ENCODE results near the gene COX20.
A peak's percentile ranks its signal among the peaks of the same experiment; 100 is the strongest.

The COX20 gene

DNA sequence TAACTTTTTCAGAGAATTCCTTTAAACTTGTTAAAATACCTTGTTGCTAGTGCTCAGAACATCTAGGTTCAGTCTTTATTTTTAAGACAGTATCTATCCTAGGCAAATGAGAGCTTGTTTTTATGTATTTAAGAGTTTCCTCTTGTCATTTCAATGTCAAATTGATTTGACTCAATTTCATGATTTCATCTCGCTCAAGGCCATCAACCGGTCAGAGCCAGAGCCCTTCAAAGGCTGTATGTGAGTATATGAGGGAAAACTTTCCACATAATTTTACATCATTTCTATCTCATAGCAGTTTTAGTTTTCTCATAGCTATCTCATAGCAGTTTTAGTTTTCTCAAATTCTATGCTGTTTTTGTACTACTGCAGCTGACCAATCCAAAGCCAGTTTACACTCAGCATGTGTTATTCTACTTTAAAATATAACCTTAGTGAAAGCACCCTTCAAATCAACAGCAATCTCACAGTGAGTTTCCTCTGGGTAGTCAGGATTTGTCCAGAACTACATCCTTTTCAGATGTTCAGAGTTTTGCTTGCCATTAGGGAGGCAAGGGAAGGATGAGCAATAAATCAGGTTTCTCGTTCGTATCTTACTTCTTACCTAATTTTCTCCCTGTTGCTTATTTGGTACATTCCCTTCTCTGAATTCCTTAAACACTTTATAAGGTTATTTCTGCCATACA, 16.2 kb downstream of the COX20 start:
- no peak for DNase-seq (ENCODE audit: low spot score)

GRCh38 chr1:244852694-244853093, 17.2 kb downstream of the COX20 start:
- DNase-seq (ENCODE audit: low spot score) = no peak

- no peak for DNase-seq (ENCODE audit: low spot score)
These were observed 18.7 kb downstream of the COX20 start for GRCh38 chr1:244854166-244854565.

GRCh38 chr1:244854865-244855578, 19.6 kb downstream of the COX20 start:
- DNase-seq (ENCODE audit: low spot score) = no peak

- DNase-seq (ENCODE audit: low spot score) = no peak
These were observed 22.3 kb downstream of the COX20 start for GRCh38 chr1:244857761-244858160.

- DNase-seq (ENCODE audit: low spot score) = no peak
These were observed 22.9 kb downstream of the COX20 start for GRCh38 chr1:244858357-244858756.

GRCh38 chr1:244860078-244860477, 24.6 kb downstream of the COX20 start:
- DNase-seq (ENCODE audit: low spot score) = no peak

DNA sequence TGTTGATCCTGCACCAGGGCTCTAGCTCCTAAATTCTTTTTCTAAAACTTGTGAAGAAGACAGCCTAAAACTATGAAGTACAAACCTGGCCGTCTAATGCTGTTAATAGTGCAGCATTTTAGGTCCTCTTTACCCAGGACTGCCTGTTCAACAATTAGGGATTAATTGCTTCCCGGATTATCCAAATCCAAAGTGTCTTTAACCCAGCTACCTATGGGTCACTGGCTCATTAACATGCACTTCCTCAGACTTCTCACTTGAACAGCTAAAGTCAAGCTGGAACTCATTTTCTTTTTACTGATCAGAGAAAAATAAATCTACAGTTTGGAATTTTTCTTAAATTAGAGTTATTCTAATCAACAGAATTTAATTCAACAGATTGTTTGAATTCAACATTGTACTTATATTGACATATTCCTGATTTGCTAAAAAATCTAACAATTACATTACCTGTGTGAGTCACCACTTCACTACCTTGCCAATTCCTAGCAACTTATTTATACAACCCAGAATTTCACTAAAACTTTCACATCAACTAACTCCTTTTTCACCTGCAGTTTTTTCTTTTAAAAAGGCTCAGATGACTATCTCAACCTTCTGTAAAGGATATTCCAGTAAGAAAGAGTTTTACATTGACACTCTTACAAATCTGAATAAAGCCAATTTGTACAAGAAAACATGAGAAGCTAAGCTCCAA, 25.6 kb downstream of the COX20 start:
- DNase-seq (ENCODE audit: low spot score) = no peak

DNA sequence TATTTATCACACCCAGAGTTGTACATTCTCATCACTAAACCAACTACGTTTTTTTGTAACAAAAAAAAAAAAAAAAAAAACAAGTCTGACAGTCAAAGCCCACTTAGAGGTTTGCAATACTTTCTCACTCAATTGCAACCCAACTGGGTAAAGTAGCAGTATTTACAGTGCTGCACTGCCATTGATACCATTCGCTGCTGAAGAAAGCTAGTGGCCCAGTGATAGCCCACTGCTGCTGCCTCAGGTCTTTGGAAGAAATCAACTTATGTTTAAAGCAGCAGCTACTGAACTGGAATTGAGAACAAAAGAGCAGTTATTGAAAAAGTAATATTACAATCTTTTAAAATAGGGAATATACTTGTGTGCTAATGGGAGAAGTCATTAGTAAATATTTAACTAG, 26.2 kb downstream of the COX20 start:
- no peak for DNase-seq (ENCODE audit: low spot score)

DNA sequence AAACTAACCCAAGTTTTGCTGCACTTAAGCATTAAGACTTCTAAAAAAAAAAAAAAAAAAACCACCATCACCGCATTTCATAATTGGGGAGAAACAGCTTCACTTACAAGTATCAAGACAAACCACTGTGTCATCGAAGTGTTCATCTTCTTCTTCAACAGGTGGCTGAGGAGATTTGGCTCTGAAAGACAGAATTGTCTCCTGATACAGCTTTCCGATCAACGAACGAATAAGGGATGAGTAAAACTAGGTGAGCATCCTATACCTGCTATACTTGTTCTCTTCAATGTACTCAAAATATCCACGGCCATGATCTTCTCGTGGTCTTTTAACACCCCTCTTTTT, 26.9 kb downstream of the COX20 start:
- DNase-seq (ENCODE audit: low spot score) = peak; percentile 36

GRCh38 chr1:244862699-244863490, 27.4 kb downstream of the COX20 start:
- peak; percentile 97 for DNase-seq (ENCODE audit: low spot score)

DNA sequence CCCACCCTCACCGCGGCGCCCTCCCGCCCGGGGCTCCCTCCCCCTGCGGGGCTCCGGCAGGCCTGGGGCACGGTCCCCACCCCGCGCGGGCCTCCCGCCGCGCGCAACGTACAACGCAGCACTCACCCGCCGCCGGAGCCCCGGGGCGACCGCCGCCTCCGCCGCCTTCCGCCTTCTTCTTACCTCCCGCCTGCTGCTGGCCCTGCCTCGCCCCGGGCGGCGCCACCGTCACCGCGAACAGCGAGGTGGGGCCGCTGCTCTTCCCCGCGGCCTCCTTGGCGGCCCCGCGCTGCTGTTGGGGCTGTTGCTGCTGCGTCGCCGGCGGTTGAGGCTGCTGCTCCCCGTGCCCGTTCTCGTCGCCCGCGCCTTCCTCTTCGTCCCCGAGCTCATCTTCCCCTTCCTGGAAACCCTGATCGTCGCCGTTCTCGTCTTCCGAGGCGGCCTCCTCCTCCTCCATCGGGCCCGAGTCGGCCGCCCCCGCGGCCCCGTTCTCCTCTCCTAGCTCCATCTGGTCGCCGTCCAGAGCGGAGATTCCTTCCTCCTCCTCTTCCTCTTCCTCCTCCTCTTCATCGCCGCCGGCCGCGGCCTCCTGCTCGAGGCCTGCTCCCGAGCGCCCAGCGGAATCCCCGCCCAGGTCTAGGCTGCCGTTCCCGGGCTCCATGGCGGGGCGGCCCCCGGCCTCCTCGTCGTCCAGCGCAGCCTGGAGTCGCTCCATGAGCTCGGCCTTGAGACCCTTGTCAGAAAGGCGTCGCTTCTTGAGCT, 28.2 kb downstream of the COX20 start:
- no peak for DNase-seq (ENCODE audit: low spot score)

GRCh38 chr1:244864253-244865027, 29.0 kb downstream of the COX20 start, which contains the start of gene HNRNPU:
Gene HNRNPU, minus strand, starts transcription at chr1:244864543. Its CDS starts 236 bp downstream, at chr1:244864307.
- peak; percentile 95 for DNase-seq (ENCODE audit: low spot score)

DNA sequence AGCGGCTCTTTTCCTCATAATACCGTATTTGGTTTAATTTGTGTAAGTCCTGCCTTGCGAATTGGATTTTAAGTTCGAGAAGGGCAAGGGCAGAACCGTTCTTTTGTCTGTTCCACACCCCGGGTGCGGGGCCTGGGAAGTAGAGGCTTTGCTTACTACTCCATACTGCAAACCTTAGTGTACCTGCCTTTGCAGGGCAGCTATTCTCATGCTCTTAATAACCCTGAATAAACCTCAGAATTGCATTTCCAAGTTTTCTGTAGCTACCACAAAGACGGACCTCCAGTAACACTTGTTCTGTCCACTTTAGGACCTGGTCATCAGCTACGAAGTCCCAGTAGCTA, 29.5 kb downstream of the COX20 start:
- DNase-seq (ENCODE audit: low spot score) = peak; percentile 14

GRCh38 chr1:244865820-244866219, 30.4 kb downstream of the COX20 start:
- no peak for DNase-seq (ENCODE audit: low spot score)

DNA sequence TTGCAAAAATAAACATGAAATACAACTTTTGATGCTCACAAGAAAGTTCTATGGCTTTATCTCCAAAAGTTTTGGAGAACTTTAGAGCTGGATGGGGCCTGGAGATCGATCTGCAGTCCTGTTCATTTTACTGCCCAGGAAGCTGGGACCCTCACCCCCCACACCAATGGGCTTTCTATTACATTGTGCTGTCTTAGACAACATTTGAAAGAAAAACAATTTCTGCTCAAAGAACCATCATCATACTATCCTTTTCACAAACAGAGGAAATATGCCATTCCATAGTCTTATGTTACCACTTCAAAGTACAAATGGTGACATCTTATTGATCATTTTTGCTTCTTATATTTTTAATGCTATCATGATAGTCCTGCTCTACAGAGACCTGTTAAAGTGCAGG, 30.9 kb downstream of the COX20 start:
- no peak for DNase-seq (ENCODE audit: low spot score)

DNA sequence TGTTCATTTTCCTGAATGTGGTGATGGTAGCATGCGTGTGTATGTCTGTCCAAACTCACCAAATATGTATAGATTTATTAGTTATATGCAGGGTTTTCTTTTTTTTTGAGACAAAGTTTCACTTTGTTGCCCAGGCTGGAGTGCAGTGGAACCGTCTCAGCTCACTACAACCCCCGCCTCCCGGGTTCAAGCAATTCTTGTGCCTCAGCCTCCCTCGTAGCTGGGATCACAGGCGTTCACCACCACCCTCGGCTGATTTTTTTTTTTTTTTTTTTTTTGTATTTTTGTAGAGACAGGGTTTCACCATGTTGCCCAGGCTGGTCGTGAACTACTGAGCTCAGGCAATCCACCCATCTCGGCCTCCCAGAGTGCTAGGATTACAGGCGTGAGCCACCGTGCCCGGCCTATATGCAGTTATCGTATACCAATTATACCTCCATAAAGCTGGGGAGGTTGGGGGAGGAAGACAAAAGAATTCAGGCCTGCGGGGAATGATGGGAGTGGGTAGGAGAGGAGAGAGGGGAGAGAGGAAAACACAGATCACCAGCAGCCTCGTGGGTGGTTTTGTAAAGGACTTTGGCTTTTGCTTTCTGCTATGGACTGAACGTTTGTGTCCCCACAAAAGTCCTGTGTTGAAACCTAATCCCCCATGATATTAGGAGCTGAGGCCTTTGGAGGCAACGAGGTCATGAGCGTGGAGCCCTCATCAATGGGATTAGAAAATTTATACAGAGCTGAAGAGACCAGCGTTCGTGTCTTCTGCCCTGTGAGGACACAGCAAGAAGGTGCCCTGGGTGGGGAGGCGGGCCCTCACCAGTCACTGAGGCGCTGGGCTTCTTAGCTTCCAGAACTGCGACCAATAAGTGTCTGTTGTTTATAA, 33.3 kb downstream of the COX20 start:
- DNase-seq (ENCODE audit: low spot score) = no peak

DNA sequence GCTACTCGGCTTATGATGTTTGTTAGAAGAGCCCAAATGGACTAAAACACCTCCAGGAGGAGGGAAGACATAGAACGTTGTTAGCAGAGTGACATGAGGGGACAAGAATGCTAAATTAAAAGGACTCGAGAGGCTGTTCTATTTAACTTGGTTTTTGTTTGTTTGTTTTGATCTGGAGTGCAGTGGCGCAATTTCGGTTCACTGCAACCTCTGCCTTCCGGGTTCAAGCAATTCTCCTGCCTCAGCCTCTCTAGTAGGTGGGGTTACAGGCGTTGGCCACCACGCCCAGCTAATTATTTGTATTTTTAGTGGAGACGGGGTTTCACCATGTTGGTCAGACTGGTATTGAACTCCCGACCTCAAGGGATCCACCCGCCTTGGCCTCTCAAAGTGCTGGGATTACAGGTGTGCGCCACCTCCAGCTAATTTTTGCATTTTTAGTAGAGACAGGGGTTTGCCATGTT, 33.9 kb downstream of the COX20 start:
- DNase-seq (ENCODE audit: low spot score) = no peak

DNA sequence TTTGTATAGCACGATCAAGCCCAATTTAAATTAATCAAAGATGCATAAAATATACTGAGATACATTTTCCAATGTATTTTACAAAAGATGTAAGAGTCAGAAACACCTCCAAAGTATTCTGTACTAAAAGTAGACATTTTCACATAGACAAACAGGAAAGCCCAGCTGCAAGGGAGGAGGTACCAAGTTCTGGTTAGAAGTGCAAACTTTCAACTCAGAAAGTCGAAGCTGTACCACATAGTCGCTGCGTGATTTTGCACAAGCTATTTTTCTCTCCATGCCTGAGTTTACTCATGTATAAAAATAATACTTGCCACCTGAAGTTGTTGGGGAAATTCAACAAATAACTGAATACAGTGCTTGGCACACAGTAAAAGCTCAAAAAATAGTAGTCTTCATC, 34.5 kb downstream of the COX20 start:
- no peak for DNase-seq (ENCODE audit: low spot score)

Data from CD4-positive, alpha-beta T cell treated with Interleukin-6 at 100 ng/mL for 8 hours (primary cell).